ENCODE results near the gene MSI2. TPM values are rescaled to one million over a fixed set of nuclear protein-coding genes. Genes with fewer than 3 reads are reported as not detected.
A peak's percentile ranks its signal among the peaks of the same experiment; 100 is the strongest.

MSI2 gene
- total RNA-seq, 1 donor from 2014 or later: 67.9 TPM

DNA sequence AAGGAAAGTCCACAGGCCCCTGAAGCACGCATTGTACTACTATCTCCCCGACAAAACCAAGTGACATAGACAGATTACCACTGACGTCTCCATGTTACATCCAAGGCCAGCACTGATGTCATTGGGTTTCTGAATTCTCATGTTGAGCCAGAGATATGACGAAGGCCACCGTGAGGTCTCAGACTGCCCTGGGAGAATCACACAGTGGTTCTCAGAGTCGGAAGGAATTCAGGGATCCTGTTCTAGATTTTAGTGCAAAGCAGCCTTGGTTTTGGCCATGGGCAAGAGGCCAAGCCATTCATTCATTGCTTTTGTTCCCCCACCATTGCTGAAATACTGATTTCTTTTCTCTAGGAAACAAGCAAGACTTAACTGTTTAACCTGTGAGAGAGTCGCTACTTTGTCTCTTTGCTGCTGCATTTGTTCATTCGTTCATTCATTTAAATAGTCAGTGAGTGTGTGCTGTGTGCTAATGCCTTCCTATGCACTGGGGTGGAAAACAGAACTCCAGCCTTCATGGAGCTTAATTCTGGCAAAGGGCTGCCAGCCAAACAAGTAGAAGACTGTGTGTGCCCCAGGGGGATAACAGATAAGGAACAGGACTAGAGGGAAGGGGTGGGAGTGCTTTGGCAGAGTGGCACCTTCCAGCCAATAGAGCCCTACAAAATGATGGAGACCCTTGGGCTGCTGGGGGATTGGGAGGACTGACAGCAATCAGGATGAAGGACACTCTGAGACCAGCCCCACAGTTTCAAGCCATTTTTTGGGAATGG lies 222.3 kb downstream of the MSI2 start:
- Histone ChIP-seq H3K4me2 (ENCODE audit: low read length) (no peak overlapping the region), H3K9me3 (ENCODE audit: insufficient read depth, low read depth, low read length) (no peaks in the 10 kb centered on the region), H3K27me3 (ENCODE audit: insufficient read depth, low read length) (no peaks in the 10 kb centered on the region), H2AFZ (ENCODE audit: low read depth, low read length) (no peak overlapping the region), H3K79me2 (ENCODE audit: insufficient read depth, low read length) (no peaks in the 10 kb centered on the region), H3K27ac (ENCODE audit: low read depth, low read length) (peak overlapping the region; percentile 53), H3K36me3 (ENCODE audit: insufficient read depth, low read length) (no peaks in the 10 kb centered on the region), H3K4me1 (ENCODE audit: insufficient read depth, low read length) (peaks cover 59% of the 10 kb centered on the region), H4K20me1 (ENCODE audit: insufficient read depth, low read length) (no peaks in the 10 kb centered on the region), H3K9ac (ENCODE audit: low read length) (peak overlapping the region; percentile 28), H3K4me3 (ENCODE audit: insufficient read depth, low read depth, low read length) (no peak overlapping the region)
- no peak for TF ChIP-seq EZH2 (IDR thresholded peaks at IDR 0.05; ENCODE audit: insufficient read depth, low read length)
- TF ChIP-seq CTCF (IDR thresholded peaks at IDR 0.05; ENCODE audit: insufficient read depth, low read depth, low read length): no peak
- FAIRE-seq (no peak), DNase-seq (ENCODE audit: low read depth) (peak; percentile 98)
- peak overlapping the region; percentile 12 for H3K4me3 Mint-ChIP-seq (ENCODE audit: unreplicated experiment)
- H3K27ac Mint-ChIP-seq (ENCODE audit: unreplicated experiment): no peak overlapping the region
- H3K9me3 Mint-ChIP-seq (ENCODE audit: unreplicated experiment): no peaks in the 10 kb centered on the region
- peaks cover 6% of the 10 kb centered on the region for H3K36me3 Mint-ChIP-seq (ENCODE audit: low read depth, unreplicated experiment)
- peaks cover 53% of the 10 kb centered on the region for H3K4me1 Mint-ChIP-seq (ENCODE audit: low read depth, unreplicated experiment)
- H3K27me3 Mint-ChIP-seq (ENCODE audit: low read depth, unreplicated experiment): no peaks in the 10 kb centered on the region

DNA sequence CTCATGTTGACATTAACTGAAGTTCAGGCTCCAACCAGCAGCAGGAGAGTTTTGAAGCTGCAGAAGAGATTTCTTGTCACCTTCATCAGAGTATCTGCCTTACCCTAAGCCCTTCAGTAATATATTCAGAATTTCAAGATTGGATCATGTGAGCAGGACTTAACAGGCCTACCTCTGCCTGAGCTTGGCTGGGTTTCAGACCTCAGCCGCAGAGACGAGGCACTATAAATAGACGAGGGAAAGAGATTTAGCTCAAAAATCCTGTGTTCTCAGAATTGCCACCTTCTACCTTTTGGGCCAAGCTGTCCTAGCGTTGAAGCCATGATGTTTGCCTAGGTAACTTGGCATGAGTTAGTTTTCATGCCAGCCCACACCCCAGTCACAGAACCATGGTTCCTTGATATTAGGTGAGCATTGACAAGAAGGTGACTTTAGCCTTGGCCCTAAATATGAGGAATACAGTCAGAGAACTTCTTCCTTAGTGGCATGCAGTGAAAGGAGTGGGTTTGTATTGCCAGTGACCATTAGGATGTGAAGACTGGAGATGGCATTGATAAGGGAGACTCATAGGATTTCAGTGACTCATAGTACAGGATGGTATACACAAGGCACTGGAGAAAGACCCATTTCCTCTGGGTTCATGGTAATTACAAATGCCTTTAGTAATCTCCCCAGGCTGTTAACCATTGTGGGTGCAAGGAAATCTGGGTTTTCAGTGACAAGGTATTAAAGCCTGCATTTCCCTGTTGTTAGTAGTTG lies 224.3 kb downstream of the MSI2 start:
- H3K36me3 ChIP-seq (ENCODE audit: insufficient read depth, low read length): no peaks in the 10 kb centered on the region
- Mint-ChIP-seq H3K36me3 (ENCODE audit: low read depth, unreplicated experiment) (peaks cover 10% of the 10 kb centered on the region), H3K4me1 (ENCODE audit: low read depth, unreplicated experiment) (peaks cover 55% of the 10 kb centered on the region), H3K27ac (ENCODE audit: unreplicated experiment) (peak overlapping the region; percentile 37), H3K27me3 (ENCODE audit: low read depth, unreplicated experiment) (no peaks in the 10 kb centered on the region), H3K4me3 (ENCODE audit: unreplicated experiment) (no peak overlapping the region), H3K9me3 (ENCODE audit: unreplicated experiment) (no peaks in the 10 kb centered on the region)
- no peak overlapping the region for H3K4me3 ChIP-seq (ENCODE audit: insufficient read depth, low read depth, low read length)
- H3K4me1 ChIP-seq (ENCODE audit: insufficient read depth, low read length): peaks cover 66% of the 10 kb centered on the region
- no peaks in the 10 kb centered on the region for H3K9me3 ChIP-seq (ENCODE audit: insufficient read depth, low read depth, low read length)
- TF ChIP-seq CTCF (IDR thresholded peaks at IDR 0.05; ENCODE audit: insufficient read depth, low read depth, low read length) (no peak), EZH2 (IDR thresholded peaks at IDR 0.05; ENCODE audit: insufficient read depth, low read length) (no peak)
- H3K79me2 ChIP-seq (ENCODE audit: insufficient read depth, low read length): no peaks in the 10 kb centered on the region
- peak; percentile 93 for DNase-seq (ENCODE audit: low read depth)
- H3K27me3 ChIP-seq (ENCODE audit: insufficient read depth, low read length): no peaks in the 10 kb centered on the region
- peak overlapping the region; percentile 74 for H3K9ac ChIP-seq (ENCODE audit: low read length)
- peak overlapping the region; percentile 95 for H3K27ac ChIP-seq (ENCODE audit: low read depth, low read length)
- no peak for FAIRE-seq
- no peak overlapping the region for H2AFZ ChIP-seq (ENCODE audit: low read depth, low read length)
- H4K20me1 ChIP-seq (ENCODE audit: insufficient read depth, low read length): no peaks in the 10 kb centered on the region
- H3K4me2 ChIP-seq (ENCODE audit: low read length): peak overlapping the region; percentile 71
